HG03571 (cell line): ENCODE measurements around the gene BACH2.
"Not testable (repeated sequence)": the region's sequence is repeated elsewhere in the genome, so short reads cannot be mapped to it uniquely, and the experiment has no call there.

Experiments
- ATAC-seq: cut with Tn5 transposase; IDR thresholded peaks from one replicate; pipeline ENCODE4 v1.9.1; 2021; ENCODE audit not compliant: unreplicated experiment

BACH2 gene

GRCh38 chr6:89925826-89926225 lies 370.8 kb downstream of the BACH2 start:
- ATAC-seq: no peak

DNA sequence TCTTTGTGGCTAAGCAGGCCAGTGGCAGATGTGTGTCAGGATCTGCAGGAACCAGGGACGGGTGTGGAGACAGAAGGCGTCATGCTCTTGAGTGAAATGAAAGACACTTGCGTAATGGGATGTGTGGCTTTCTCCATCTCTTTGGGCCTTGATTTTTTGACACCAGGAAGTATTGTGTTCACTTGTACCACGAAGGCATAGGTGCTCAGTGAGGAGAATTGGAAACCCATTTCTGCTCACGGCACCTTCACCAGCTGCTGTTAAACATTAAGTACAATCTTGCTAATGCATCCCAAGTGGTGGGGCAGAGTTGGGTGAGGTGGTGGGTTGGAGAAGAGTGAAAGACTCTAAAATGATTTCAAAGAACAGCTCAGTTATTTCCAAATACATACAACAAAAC lies 372.4 kb downstream of the BACH2 start:
- ATAC-seq: no peak

DNA sequence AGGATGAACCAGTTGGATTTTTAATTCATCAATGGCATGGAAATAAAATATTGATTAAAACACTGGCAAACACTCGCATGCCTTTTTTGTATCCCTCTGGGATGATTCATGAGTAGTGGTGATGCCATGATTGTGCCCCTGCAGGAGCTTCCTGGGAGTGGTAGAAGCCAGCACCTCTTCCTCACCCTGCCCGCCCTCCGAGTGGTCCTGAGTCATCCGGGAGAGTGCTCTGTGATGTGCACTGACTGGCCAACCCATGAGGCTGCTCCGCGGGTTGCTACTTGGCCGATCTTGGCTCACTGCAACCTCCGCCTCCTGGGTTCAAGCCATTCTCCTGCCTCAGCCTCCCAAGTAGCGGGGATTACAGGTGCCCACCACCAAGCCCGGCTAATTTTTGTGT lies 375.0 kb downstream of the BACH2 start:
- no peak for ATAC-seq

GRCh38 chr6:89921197-89921596 lies 375.4 kb downstream of the BACH2 start:
- no peak for ATAC-seq

DNA sequence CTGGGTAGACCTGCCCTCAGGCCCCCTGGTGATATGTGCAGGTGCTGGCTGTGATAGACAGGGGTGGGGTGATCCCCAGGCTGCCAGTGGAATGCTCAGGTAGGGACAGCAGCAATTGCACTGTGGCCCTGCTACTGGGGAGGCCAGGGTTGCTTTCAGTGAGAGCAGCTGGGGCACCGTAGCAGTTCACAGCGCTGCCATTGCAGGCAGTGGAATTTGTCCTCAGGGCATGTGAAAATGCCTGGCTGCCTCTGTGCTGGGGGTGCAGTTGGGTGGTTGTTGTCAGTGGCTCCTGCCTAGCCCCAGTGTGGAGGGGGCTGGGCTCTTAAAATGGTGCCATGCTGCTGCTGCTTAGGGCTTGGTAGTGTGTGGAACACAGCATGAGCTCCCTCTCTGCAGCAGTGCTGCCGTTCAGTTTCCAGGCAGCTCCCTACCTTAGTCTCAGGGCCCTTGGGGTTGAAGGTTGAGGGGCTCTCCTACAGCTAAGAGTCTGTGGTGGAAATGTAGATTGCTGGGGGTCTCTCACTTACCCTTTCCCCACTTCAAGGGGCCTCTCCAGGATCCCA lies 378.8 kb downstream of the BACH2 start:
- ATAC-seq: no peak

DNA sequence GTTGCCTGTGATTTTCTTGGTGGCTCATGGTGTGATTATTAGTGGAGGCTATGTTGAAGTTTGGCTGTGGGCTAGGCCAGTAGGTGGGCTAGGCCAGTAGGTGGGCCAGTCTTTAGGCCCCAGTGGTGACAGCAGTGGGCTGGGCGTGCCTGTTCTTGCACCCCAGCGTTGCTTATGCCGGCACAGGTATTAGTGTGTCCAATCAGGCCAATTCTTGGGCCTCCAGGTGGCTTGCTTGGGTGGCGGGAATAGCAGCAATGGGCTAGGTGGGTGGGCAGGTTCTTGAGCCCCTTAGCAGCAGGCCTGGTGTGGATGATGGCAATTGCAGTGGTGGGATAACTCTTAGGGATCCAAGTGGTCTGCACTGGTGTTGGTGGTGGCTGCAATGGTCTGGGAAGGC lies 379.4 kb downstream of the BACH2 start:
- no peak for ATAC-seq

GRCh38 chr6:89916136-89916920 lies 380.3 kb downstream of the BACH2 start:
- ATAC-seq: no peak

DNA sequence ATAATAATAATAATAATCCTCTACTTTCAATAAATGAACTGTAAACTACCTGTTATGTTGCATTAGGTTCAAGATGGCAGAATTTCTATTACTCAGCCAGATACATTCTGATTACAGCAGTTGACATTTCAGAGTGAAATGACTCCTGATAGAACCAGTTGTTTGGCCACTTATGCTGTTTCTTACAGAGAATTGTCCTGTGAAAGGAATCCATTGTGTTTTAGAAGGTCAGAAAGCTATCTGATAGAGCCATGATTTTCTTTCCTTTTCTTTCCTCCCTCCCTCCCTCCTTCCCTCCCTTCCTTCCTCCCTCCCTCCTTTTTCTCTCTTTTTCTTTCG lies 385.8 kb downstream of the BACH2 start:
- no peak for ATAC-seq

DNA sequence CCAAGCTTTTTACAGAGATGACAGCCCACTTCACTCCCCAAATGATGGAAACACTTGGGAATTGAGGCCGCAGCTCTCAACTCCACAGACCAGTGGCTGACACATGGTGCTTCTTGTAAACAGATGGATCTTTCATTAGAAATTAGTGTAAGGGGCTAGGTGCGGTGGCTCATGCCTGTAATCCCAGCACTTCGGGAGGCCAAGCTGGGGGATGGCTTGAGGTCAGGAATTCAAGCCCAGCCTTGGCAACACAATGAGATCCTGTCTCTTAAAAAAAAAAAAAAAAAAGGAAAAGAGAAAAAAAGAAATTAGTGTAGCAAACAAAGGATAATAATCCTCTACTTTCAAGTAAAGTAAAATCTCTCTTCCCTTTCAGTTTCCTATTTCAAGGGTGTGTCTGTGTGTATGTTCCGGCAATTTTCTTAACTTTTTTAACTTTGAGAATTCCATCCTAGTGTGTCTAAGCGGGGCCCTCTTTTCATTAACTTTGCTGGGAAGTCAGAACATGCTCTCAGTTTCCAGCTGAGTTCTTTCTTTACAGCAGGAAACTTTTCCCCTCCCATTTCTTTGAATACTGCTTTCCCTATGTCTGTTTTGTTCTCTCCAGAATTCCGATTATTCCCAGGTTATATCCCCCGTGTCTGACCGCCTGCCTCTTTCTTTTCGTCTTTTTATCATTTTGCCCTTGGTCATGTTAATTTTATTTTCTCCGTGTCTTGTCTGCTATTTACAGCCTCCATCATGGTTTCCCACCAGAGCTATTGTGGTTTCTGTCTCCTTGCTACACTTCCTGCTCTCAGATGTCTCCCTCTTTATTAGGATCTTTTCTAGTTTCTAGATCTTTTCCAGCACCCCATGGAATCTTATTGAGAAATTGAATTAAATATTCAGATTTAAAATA lies 386.4 kb downstream of the BACH2 start:
- ATAC-seq: not testable (repeated sequence)

DNA sequence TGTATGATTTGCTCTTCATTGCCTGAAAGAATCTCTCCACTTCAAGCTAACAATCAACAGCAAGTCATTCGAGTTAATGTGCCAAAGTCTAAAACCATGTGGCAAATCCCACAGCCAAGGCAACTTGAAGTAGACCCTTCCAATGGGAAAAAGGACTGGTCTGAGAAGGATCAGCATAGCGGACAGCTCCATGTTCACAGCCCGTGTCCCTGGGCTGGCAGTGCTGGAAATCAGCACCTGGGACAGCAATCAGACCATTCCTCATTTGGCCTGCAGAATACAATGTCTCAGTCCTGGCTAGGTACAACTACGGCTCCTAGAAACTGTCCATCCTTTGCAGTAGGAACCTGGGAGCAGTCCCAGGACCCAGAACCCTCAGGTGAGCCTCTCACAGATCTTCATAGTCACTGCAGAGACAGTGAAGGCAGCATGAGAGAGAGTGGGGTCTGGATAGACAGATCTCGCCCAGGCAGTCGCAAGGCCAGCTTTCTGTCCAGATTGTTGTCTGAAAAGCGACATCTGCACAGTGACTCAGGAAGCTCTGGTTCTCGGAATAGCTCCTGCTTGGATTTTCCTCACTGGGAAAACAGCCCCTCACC lies 401.3 kb downstream of the BACH2 start:
- ATAC-seq: no peak

- ATAC-seq: no peak
These were observed 402.5 kb downstream of the BACH2 start, which contains the start of gene GJA10 for GRCh38 chr6:89894169-89894568. Gene GJA10, plus strand, starts transcription at chr6:89894469. Its CDS starts 0 bp downstream, at chr6:89894469.

DNA sequence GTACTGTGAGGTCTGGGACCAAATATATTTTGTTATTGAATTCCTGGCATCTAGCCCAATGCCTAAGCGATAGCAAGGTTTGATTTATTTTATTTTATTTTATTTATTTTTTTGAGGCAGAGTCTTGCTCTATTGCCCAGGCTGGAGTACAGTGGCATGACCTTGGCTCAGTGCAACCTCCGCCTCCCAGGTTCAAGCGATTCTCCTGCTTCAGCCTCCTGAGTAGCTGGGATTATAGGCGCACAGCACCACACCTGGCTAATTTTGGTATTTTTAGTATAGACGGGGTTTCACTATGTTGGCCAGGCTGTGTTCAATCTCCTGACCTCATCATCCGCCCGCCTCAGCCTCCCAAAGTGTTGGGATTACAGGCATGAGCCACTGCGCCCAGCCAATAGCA lies 404.1 kb downstream of the BACH2 start:
- ATAC-seq: not testable (repeated sequence)

- not testable (repeated sequence) for ATAC-seq
These were observed 405.7 kb downstream of the BACH2 start for GRCh38 chr6:89890845-89891528.

DNA sequence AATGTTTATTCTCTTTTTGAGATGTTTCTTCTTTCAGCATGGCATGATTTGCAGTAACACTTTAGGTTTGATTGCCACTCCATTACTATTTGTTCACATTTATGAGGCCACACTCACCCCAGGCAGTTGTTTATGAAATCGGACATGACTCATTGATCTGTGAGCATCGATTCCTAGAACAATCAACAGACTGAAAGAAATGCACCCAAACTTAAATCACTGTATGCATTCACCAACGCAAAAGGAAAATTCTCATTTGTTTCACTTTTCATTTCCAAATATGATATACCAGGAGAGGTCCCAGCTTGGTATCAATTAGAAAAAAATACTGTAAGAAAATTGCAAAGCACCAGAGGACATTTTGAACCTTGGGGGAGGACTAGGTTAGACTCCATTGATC lies 407.8 kb downstream of the BACH2 start:
- no peak for ATAC-seq

GRCh38 chr6:89888138-89888514 lies 408.5 kb downstream of the BACH2 start:
- no peak for ATAC-seq

GRCh38 chr6:89887452-89888137 lies 409.0 kb downstream of the BACH2 start:
- ATAC-seq: no peak

DNA sequence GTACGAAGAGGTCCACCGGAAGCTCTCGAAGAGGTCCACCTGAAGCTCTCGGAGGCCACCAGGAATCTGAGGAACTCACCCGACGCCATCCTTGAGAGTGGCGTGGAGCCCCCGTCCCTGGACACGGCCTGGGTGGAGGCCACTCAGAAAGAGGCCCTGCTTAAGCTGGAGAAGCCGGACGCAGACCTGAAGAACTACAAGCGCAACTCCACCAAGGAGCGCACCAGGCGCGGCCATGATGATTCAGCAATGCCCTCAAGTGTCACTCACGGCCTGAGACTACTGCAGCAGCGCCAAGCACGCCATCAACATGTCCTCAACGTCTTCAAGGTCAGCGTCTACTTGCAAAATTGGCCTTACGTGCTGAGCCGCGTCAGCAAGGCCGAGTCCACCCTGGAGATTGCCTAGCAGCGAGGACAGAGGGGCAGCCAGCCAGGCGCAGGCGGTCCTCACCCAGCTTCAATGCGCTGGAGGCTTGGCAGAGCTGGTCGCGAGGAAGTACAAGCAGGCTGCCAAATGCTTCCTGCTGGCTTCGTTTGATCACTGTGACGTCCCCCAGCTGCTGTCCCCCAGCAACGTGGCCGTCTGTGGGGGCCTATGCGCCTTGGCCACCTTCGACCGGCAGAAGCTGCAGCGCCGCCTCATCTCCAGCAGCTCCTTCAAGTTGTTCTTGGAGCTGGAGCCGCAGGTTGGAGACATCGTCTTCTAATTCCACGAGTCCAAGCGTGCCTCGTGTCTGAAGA lies 410.1 kb downstream of the BACH2 start:
- ATAC-seq: no peak
